GM12864 (cell line): Measurements from ENCODE around the gene AADAT.
"Not testable (repeated sequence)": the region's sequence is repeated elsewhere in the genome, so short reads cannot be mapped to it uniquely, and the experiment has no call there.

Experiments used
- DNase-seq: peaks from one replicate; pipeline ENCODE4 v3.0.0-alpha.2; 2011; ENCODE audit warnings: low read depth
- H3K4me3 ChIP-seq: 2 replicates; pipeline ENCODE4 v1.5.1; 2011; ENCODE audit warnings: mild to moderate bottlenecking, low read depth, low read length, control low read depth
- CTCF ChIP-seq: IDR thresholded peaks from 2 replicates; pipeline ENCODE4 v1.5.1; 2011; ENCODE audit warnings: low read depth, mild to moderate bottlenecking, moderate library complexity, low read length, control low read depth, inconsistent platforms; ENCODE audit errors: missing control alignments

Gene AADAT

GRCh38 chr4:170109586-170110284, 20.0 kb upstream of the AADAT start:
- no peak for DNase-seq
- no peak for TF ChIP-seq CTCF
- H3K4me3 ChIP-seq, result no peak overlapping the region

GRCh38 chr4:170106900-170107299, 17.1 kb upstream of the AADAT start:
- no peak for TF ChIP-seq CTCF
- DNase-seq, result no peak

GRCh38 chr4:170102426-170102825, 12.7 kb upstream of the AADAT start:
- no peak for DNase-seq
- no peak for TF ChIP-seq CTCF
- H3K4me3 ChIP-seq, result no peak overlapping the region

More at GRCh38 chr4:170106900-170107299, 17.1 kb upstream of the AADAT start:
- H3K4me3 ChIP-seq, result no peak overlapping the region

GRCh38 chr4:170098171-170098570, 8.4 kb upstream of the AADAT start:
- DNase-seq, H3K4me3 ChIP-seq: not testable (repeated sequence)

GRCh38 chr4:170097681-170098080, 7.9 kb upstream of the AADAT start:
- no peak overlapping the region for H3K4me3 ChIP-seq
- no peak for TF ChIP-seq CTCF
- DNase-seq, result no peak

- H3K4me3 ChIP-seq, result no peak overlapping the region
- DNase-seq, result no peak
- TF ChIP-seq CTCF, result no peak
Measured at GRCh38 chr4:170093973-170094535, 4.3 kb upstream of the AADAT start.

- no peak overlapping the region for H3K4me3 ChIP-seq
- DNase-seq, result no peak
- no peak for TF ChIP-seq CTCF
Measured at GRCh38 chr4:170091069-170091696, 1.4 kb upstream of the AADAT start.
